Skeletal muscle satellite cell (primary cell): ENCODE data around the gene CAMSAP2.

ENCODE experiments used
- H3K27me3 ChIP-seq: 2 replicates; pipeline ENCODE4 v1.7.0; 2013; ENCODE audit warnings: low read length; ENCODE audit not compliant: control insufficient read depth, insufficient read depth
- H3K36me3 ChIP-seq: 2 replicates; pipeline ENCODE4 v1.7.0; 2013; ENCODE audit warnings: mild to moderate bottlenecking, control low read depth, low read length; ENCODE audit not compliant: insufficient read depth
- H3K4me1 ChIP-seq: 2 replicates; pipeline ENCODE4 v1.7.0; 2013; ENCODE audit warnings: low read length; ENCODE audit not compliant: control insufficient read depth, insufficient read depth
- H3K4me2 ChIP-seq: 2 replicates; pipeline ENCODE4 v1.7.0; 2013; ENCODE audit warnings: mild to moderate bottlenecking, low read length
- H3K4me3 ChIP-seq: 2 replicates; pipeline ENCODE4 v1.7.0; 2013; ENCODE audit warnings: low read length
- H3K9ac ChIP-seq: 2 replicates; pipeline ENCODE4 v1.7.0; 2013; ENCODE audit warnings: mild to moderate bottlenecking, low read depth, low read length, moderate library complexity
- H3K9me3 ChIP-seq: replicated peaks from 2 replicates; pipeline ENCODE4 v1.7.0; 2013; ENCODE audit warnings: mild to moderate bottlenecking, control low read depth, low read length

CAMSAP2 gene

GRCh38 chr1:200771625-200772555, 33.2 kb downstream of the CAMSAP2 start:
- Histone ChIP-seq H3K4me3 (no peak overlapping the region), H3K4me1 (peaks cover 6% of the 10 kb centered on the region), H3K27me3 (no peaks in the 10 kb centered on the region), H3K36me3 (peaks cover 28% of the 10 kb centered on the region), H3K4me2 (no peak overlapping the region), H3K9ac (no peak overlapping the region), H3K9me3 (no peaks in the 10 kb centered on the region)

- Histone ChIP-seq H3K9me3 (no peaks in the 10 kb centered on the region), H3K9ac (no peak overlapping the region), H3K4me3 (no peak overlapping the region), H3K4me2 (no peak overlapping the region), H3K27me3 (no peaks in the 10 kb centered on the region), H3K36me3 (peaks cover 12% of the 10 kb centered on the region), H3K4me1 (peaks cover 6% of the 10 kb centered on the region)
These were observed 35.6 kb downstream of the CAMSAP2 start for GRCh38 chr1:200774311-200774710.

- no peaks in the 10 kb centered on the region for H3K27me3 ChIP-seq
- no peak overlapping the region for H3K4me2 ChIP-seq
- no peaks in the 10 kb centered on the region for H3K9me3 ChIP-seq
- H3K36me3 ChIP-seq, result peaks cover 7% of the 10 kb centered on the region
- H3K4me3 ChIP-seq, result no peak overlapping the region
- H3K9ac ChIP-seq, result no peak overlapping the region
- H3K4me1 ChIP-seq, result peaks cover 6% of the 10 kb centered on the region
These were observed 36.2 kb downstream of the CAMSAP2 start for GRCh38 chr1:200774735-200775444.

- Histone ChIP-seq H3K9me3 (no peaks in the 10 kb centered on the region), H3K36me3 (peaks cover 3% of the 10 kb centered on the region), H3K4me3 (no peak overlapping the region), H3K4me1 (peaks cover 11% of the 10 kb centered on the region), H3K9ac (no peak overlapping the region), H3K27me3 (no peaks in the 10 kb centered on the region), H3K4me2 (no peak overlapping the region)
These were observed 37.2 kb downstream of the CAMSAP2 start for GRCh38 chr1:200775850-200776249.

- no peak overlapping the region for H3K9ac ChIP-seq
- H3K4me3 ChIP-seq, result no peak overlapping the region
- no peaks in the 10 kb centered on the region for H3K27me3 ChIP-seq
- H3K4me1 ChIP-seq, result peaks cover 19% of the 10 kb centered on the region
- H3K4me2 ChIP-seq, result no peak overlapping the region
- peaks cover 8% of the 10 kb centered on the region for H3K36me3 ChIP-seq
- no peaks in the 10 kb centered on the region for H3K9me3 ChIP-seq
These were observed 38.3 kb downstream of the CAMSAP2 start for GRCh38 chr1:200776949-200777348.

GRCh38 chr1:200778766-200779165, 40.1 kb downstream of the CAMSAP2 start:
- Histone ChIP-seq H3K4me2 (no peak overlapping the region), H3K9ac (no peak overlapping the region), H3K36me3 (peaks cover 13% of the 10 kb centered on the region), H3K4me3 (no peak overlapping the region), H3K4me1 (peaks cover 19% of the 10 kb centered on the region), H3K9me3 (no peaks in the 10 kb centered on the region), H3K27me3 (no peaks in the 10 kb centered on the region)

GRCh38 chr1:200779326-200779725, 40.6 kb downstream of the CAMSAP2 start:
- no peak overlapping the region for H3K4me3 ChIP-seq
- no peaks in the 10 kb centered on the region for H3K27me3 ChIP-seq
- no peak overlapping the region for H3K9ac ChIP-seq
- H3K4me2 ChIP-seq, result no peak overlapping the region
- peaks cover 19% of the 10 kb centered on the region for H3K4me1 ChIP-seq
- H3K36me3 ChIP-seq, result peaks cover 13% of the 10 kb centered on the region
- H3K9me3 ChIP-seq, result no peaks in the 10 kb centered on the region

GRCh38 chr1:200780545-200781369, 42.1 kb downstream of the CAMSAP2 start:
- peak overlapping the region; percentile 4 for H3K9ac ChIP-seq
- peaks cover 19% of the 10 kb centered on the region for H3K4me1 ChIP-seq
- H3K36me3 ChIP-seq, result peaks cover 13% of the 10 kb centered on the region
- H3K4me3 ChIP-seq, result no peak overlapping the region
- peak overlapping the region; percentile 63 for H3K4me2 ChIP-seq
- no peaks in the 10 kb centered on the region for H3K27me3 ChIP-seq
- H3K9me3 ChIP-seq, result no peaks in the 10 kb centered on the region

GRCh38 chr1:200783926-200784325, 45.2 kb downstream of the CAMSAP2 start:
- Histone ChIP-seq H3K9ac (no peak overlapping the region), H3K27me3 (no peaks in the 10 kb centered on the region), H3K4me1 (peaks cover 22% of the 10 kb centered on the region), H3K4me3 (no peak overlapping the region), H3K4me2 (no peak overlapping the region), H3K36me3 (peaks cover 19% of the 10 kb centered on the region), H3K9me3 (no peaks in the 10 kb centered on the region)

- Histone ChIP-seq H3K9ac (no peak overlapping the region), H3K4me1 (peaks cover 27% of the 10 kb centered on the region), H3K4me3 (no peak overlapping the region), H3K27me3 (no peaks in the 10 kb centered on the region), H3K4me2 (no peak overlapping the region), H3K9me3 (no peaks in the 10 kb centered on the region), H3K36me3 (peaks cover 23% of the 10 kb centered on the region)
These were observed 45.9 kb downstream of the CAMSAP2 start for GRCh38 chr1:200784576-200784975.

GRCh38 chr1:200786788-200787187, 48.1 kb downstream of the CAMSAP2 start:
- Histone ChIP-seq H3K4me1 (peaks cover 13% of the 10 kb centered on the region), H3K27me3 (no peaks in the 10 kb centered on the region), H3K9ac (no peak overlapping the region), H3K9me3 (no peaks in the 10 kb centered on the region), H3K4me3 (no peak overlapping the region), H3K4me2 (no peak overlapping the region), H3K36me3 (peaks cover 22% of the 10 kb centered on the region)
